ENCODE data around the gene EXO5. TPM values are rescaled to one million over a fixed set of nuclear protein-coding genes. Genes with fewer than 3 reads are reported as not detected.

EXO5 gene
- total and polyA plus RNA-seq, 2 of the 13 experiments (the other 11 are each of a cell fraction or from before 2014, with no cell fraction given) = 9.9 to 20.5 TPM

- TF ChIP-seq, protein P1, sequence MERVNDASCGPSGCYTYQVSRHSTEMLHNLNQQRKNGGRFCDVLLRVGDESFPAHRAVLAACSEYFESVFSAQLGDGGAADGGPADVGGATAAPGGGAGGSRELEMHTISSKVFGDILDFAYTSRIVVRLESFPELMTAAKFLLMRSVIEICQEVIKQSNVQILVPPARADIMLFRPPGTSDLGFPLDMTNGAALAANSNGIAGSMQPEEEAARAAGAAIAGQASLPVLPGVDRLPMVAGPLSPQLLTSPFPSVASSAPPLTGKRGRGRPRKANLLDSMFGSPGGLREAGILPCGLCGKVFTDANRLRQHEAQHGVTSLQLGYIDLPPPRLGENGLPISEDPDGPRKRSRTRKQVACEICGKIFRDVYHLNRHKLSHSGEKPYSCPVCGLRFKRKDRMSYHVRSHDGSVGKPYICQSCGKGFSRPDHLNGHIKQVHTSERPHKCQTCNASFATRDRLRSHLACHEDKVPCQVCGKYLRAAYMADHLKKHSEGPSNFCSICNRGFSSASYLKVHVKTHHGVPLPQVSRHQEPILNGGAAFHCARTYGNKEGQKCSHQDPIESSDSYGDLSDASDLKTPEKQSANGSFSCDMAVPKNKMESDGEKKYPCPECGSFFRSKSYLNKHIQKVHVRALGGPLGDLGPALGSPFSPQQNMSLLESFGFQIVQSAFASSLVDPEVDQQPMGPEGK (CRISPR knock-in tag; IDR thresholded peaks at IDR 0.05) = peak; percentile 39
- TF ChIP-seq U2AF1 (optimal IDR thresholded peaks at IDR 0.05; ENCODE audit: low read depth, low read length) (no peak), CSRNP2 (CRISPR knock-in tag; conservative IDR thresholded peaks at IDR 0.05; ENCODE audit: low read depth) (no peak), TIGD3 (CRISPR knock-in tag; IDR thresholded peaks at IDR 0.05; ENCODE audit: borderline replicate concordance) (no peak), ZSCAN9 (CRISPR knock-in tag; IDR thresholded peaks at IDR 0.05; ENCODE audit: borderline replicate concordance) (no peak), ZNF724P (CRISPR knock-in tag; IDR thresholded peaks at IDR 0.05; ENCODE audit: borderline replicate concordance) (peak; percentile 48; the same call in 1 of the 2 replicates), NFE2L2 (IDR thresholded peaks at IDR 0.05; ENCODE audit: low read length) (no peak), REPIN1 (CRISPR knock-in tag; IDR thresholded peaks at IDR 0.05; ENCODE audit: borderline replicate concordance, low read depth) (peak; percentile 74; the same call in 1 of the 2 replicates), EHMT2 (IDR thresholded peaks at IDR 0.05; ENCODE audit: borderline replicate concordance, low read depth, low read length) (no peak), JUNB (CRISPR knock-in tag; IDR thresholded peaks at IDR 0.05; ENCODE audit: borderline replicate concordance) (no peak), ZNF737 (CRISPR knock-in tag; IDR thresholded peaks at IDR 0.05; ENCODE audit: borderline replicate concordance) (no peak), HOXA9 (CRISPR knock-in tag; IDR thresholded peaks at IDR 0.05; ENCODE audit: borderline replicate concordance) (no peak), ZSCAN20 (CRISPR knock-in tag; IDR thresholded peaks at IDR 0.05; ENCODE audit: borderline replicate concordance) (peak; percentile 90; the same call in 1 of the 2 replicates), ZNF850 (CRISPR knock-in tag; conservative IDR thresholded peaks at IDR 0.05) (no peak), ZNF562 (CRISPR knock-in tag; IDR thresholded peaks at IDR 0.05; ENCODE audit: borderline replicate concordance) (no peak), ZNF546 (CRISPR knock-in tag; conservative IDR thresholded peaks at IDR 0.05) (peak; percentile 80), RNF2 (conservative IDR thresholded peaks at IDR 0.05; ENCODE audit: low read depth) (peak; percentile 79; the same call in 1 of the 2 replicates), MEIS2 (CRISPR knock-in tag; IDR thresholded peaks at IDR 0.05) (peak; percentile 70; the same call in 1 of the 2 replicates)
- TF ChIP-seq, protein P2, sequence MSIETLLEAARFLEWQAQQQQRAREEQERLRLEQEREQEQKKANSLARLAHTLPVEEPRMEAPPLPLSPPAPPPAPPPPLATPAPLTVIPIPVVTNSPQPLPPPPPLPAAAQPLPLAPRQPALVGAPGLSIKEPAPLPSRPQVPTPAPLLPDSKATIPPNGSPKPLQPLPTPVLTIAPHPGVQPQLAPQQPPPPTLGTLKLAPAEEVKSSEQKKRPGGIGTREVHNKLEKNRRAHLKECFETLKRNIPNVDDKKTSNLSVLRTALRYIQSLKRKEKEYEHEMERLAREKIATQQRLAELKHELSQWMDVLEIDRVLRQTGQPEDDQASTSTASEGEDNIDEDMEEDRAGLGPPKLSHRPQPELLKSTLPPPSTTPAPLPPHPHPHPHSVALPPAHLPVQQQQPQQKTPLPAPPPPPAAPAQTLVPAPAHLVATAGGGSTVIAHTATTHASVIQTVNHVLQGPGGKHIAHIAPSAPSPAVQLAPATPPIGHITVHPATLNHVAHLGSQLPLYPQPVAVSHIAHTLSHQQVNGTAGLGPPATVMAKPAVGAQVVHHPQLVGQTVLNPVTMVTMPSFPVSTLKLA (IDR thresholded peaks at IDR 0.05) = no peak
- TF ChIP-seq, protein P3, sequence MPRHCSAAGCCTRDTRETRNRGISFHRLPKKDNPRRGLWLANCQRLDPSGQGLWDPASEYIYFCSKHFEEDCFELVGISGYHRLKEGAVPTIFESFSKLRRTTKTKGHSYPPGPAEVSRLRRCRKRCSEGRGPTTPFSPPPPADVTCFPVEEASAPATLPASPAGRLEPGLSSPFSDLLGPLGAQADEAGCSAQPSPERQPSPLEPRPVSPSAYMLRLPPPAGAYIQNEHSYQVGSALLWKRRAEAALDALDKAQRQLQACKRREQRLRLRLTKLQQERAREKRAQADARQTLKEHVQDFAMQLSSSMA (CRISPR knock-in tag; IDR thresholded peaks at IDR 0.05) = peak; percentile 75
Observed at GRCh38 chr1:40508375-40509341, at the start of gene EXO5 (continued).
